Midbrain (tissue), 1 donor: ENCODE data around the gene GADD45B.
A peak's percentile ranks its signal among the peaks of the same experiment; 100 is the strongest.
"Not testable (repeated sequence)": the region's sequence is repeated elsewhere in the genome, so short reads cannot be mapped to it uniquely, and the experiment has no call there.

Source experiments
- DNase-seq: peaks from one replicate; lab custom pipeline; 2025; lab: John Stamatoyannopoulos, UW

The GADD45B gene

DNA sequence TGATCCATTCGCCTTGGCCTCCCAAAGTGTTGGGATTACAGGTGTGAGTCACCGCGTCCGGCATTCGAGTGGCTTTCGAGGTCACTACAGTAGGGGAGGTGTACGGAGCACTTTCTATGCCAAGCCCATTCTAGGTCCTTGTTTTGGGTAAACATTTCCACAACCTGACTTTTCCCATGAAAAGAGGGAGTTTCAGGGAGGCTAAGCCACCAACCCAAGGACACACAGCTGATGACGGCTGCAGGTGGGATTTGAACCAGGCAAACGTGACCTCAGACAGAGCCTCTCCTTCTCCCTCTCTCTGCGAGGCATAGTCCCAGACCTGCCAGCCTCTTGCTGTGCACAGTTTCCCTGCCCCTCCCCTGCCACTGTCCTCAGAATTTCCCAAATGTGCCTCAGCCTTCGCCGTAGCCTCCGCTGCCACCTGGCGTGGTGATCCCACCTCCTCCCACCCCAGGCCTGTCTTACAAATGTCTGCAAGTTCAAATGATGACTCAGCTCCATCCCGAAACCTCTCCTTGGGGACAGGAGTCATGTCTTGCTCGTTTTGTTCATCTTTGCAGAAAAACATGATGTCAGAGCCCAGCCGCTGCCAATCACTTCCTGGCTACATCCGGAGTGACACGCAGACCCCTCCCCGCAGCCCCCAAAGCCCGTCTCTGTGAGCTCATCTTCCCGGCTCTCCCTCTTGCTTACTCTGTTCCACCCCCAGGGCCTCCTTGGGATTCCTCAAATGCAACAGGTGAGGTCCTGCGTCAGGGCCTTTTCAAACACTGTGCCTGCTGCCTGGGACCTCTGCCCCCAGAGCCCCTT is 6.6 kb upstream of the GADD45B start:
- no peak for DNase-seq

DNA sequence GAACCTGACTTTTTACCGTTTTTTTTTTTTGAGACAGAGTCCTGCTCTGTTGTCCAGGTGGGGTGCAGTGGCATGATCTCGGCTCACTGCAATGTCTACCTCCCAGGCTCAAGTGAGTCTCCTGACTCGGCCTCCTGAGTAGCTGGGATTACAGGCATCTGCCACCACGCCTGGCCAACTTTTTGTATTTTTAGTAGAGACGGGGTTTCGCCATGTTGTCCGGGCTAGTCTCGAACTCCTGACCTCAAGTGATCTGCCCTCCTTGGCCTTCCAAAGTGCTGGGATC is 6.1 kb upstream of the GADD45B start:
- DNase-seq: not testable (repeated sequence)

DNA sequence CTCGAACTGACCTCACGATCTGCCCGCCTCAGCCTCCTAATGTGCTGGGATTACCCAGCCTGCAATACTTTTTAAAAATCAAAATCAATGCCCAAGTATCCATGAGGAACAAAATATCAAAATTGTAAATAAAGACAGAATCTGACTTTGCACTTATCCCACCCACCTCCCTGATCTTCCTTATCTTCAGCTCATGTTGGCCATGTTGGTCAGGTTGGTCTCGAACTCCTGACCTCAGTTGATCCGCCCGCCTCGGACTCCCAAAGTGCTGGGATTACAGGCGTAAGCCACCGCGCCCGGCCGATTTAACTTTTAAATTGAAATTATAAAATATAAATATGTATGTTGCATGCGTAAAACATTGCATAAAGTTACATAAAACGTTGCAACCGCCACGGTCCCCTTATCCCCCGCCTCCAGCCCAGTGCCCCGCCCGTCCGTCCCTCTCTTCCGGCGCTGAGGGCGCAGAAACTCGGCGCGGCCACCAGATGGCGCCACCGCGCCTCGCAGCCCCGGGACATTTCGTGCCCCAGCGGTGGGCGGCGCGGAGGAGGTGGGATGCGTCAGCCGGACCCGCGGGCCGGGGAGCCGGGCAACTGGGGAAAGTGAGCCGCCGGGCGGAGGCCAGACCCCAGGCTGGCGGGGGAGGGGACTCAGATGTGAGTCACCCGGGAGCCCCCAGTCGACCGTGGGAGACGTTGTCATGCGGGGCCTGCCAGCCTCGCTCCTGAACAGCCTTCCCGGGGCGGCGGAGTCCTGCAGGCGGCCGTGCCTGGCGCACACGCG is 1.5 kb upstream of the GADD45B start:
- peak; percentile 84 for DNase-seq

DNA sequence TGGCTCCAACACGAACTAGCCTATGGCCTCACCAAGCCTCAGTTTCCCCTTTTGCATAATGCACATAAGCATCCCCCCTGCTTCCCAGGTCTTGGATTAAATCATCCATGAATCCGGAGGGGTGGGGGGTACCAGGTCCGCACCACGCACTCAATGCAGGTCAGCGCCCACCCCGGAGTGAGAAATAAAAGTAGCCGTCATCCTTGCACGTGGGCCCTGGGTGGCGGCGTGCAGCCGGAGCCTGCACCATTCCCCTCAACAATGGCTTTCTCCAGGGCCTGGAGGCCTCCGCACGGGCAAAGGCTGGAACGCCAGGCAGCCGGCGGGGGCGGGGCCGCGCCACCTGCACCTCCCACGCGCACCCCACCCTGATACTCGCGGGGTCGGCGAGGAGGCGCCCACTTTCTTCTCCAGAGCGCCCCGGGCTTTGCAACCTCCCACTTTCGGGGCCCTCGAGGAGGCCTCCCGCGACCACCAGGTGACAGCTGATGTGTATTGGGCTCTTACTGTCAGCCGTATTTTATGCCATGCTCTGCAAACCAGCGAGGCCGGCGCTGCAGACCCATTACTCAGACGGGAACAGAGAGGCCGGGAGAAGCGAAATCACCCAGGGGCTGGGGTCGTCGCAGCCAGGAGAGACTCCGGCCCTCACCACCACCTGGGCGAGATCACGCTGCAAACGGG is 767 bp upstream of the GADD45B start:
- no peak for DNase-seq

DNA sequence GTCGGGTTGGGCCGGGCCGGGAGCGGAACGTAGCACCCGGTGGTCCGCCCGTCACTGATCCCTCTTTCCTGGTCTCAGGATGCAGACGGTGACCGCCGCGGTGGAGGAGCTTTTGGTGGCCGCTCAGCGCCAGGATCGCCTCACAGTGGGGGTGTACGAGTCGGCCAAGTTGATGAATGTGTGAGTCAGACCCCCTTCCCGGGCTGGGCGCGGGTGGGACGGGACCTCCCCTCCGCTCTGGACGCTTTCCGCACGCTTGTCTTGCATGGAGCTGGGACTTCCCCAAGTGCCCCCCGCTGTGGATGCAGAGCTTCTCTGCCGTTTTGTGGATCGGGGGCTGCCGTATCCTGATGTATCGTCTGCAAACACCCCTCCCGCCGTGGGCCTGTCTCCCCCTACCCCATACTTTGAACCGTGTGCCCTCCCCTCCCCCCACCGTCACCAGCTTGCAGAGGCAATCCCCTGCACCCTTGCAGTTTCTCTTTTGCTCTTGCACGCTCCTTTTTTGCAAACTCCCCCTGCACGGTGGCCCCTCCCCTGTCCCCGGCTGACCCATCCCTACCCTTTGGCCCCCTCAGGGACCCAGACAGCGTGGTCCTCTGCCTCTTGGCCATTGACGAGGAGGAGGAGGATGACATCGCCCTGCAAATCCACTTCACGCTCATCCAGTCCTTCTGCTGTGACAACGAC is 669 bp downstream of the GADD45B start:
- DNase-seq: no peak

DNA sequence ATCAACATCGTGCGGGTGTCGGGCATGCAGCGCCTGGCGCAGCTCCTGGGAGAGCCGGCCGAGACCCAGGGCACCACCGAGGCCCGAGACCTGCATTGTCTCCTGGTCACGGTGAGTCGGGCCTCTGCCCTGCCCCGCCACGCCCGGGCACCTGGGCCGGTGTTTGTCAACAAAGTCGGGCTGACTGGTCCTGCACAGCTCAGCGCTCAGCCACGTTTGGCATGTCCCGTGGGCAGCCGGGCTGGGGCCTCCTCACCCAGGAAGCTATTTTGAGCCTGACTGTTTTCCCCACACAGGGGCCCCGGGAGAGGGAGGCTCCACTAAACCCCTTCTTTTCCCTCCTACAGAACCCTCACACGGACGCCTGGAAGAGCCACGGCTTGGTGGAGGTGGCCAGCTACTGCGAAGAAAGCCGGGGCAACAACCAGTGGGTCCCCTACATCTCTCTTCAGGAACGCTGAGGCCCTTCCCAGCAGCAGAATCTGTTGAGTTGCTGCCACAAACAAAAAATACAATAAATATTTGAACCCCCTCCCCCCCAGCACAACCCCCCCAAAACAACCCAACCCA is 1.3 kb downstream of the GADD45B start:
- DNase-seq: peak; percentile 23

DNA sequence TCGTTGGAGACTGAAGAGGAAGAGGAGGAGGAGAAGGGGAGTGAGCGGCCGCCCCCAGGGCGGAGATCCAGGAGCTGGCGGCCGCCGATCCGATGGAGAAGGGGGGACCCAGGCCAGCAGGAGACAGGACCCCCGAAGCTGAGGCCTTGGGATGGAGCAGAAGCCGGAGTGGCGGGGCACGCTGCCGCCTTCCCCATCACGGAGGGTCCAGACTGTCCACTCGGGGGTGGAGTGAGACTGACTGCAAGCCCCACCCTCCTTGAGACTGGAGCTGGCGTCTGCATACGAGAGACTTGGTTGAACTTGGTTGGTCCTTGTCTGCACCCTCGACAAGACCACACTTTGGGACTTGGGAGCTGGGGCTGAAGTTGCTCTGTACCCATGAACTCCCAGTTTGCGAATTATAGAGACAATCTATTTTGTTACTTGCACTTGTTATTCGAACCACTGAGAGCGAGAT is 1.8 kb downstream of the GADD45B start:
- peak; percentile 45 for DNase-seq

DNA sequence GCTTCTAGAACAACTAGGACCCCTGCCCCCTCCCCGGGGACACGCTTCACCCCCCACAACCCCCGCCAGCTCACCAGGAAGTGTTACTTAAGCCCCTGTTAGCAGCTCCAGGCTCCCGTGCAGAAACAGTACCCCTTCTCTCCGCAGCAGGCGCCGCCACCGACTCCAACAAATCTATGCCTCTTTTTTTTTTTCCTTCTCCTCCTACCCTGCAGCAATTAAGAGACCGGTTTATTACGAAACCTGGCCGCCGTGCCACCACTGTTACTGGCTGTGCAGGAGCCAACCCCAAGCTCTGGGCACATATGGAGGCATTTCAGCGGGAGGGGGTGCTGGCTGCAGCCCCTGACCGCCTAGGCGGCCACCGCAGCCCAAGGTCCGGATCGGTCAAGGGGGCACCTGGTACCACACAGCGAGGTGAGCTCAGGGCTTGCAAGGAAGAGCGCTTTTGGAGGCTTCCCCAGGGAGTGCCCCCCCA is 2.4 kb downstream of the GADD45B start:
- DNase-seq: peak; percentile 66

DNA sequence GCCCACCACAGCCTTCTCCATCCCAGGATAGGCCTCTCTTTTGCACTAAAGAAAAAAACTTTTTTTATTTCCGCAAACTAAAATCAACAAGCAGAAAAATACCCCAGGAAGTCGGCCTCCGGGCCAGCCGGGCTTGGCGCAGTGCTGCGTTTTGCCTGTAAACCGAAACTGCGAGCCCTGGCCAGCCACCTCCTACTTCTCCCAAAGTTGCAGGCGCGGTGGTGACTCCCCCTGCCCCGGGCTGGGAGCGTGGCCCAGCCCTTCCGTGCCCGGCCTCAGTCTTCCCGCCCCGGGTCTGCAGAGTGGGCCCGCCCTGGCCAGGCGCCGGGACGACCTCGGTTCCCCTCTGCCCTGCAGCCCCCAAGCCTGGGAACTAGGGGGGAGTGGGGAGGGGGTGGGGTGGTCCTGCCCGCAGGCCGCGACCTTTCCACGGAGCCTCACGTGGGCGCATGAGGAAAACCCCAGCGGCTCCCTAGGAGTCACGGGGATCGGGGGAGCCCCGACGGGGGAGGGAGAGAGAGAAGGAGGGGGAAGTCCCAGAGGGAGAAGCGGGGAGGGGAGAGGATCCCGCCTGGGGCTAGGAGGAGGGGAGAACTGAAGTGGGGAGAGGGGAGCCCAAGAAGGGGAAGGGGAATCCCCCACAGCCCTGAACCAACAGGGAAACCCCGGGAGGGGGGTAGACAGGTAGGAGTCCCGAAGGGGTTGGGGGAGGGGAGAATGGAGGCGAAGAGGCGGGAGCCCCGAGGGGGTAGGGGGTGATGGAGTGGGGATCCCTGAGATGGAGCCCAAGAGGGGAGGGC is 3.0 kb downstream of the GADD45B start:
- DNase-seq: no peak

DNA sequence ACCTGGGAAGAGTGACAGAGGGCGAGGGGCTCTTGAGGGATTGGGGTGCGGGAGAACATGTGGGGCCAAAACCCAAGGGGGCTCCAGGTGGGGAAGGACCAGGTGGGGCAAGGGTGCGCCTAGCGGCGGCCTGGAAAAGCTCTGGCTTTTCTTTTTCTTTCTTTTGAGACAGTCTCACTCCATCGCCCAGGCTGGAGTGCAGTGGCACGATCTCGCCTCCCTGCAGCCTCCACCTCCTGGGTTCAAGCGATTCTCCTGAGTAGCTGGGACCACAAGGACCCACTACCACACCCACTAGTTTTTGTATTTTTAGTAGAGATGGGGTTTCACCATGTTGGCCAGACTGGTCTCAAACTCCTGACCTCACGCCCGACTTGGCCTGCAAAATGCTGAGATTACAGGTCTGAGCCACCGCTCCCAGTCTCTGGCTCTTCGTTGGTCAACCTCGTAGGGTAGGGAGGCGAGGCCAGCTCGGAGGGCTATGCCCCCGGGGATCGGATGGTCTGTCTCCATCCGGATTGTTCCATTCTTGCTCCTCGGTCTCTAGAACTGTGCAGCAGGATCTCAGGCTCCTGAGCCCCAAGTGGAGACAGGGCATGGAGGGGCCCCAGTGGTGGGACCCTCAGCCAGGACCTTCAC is 3.7 kb downstream of the GADD45B start:
- no peak for DNase-seq

DNA sequence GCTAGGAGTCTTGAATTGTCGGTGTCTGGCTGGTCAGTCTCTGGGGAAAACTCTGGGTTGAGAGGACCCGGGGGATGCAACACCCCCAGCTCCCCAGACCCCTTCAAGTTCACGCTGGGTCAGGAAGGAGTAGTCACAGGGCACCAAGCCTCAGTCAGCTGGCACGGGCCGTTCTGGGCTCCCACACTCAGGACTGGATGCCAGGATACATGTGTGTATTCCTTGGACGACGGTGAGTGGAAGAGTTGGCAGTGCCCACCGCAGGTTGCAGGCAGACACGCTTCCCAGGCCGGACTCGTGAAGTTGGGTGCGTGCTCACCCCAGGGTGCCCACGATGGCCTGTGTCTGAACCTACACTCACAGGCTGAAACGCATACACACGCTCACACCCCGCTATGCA is 5.5 kb downstream of the GADD45B start:
- DNase-seq: no peak

DNA sequence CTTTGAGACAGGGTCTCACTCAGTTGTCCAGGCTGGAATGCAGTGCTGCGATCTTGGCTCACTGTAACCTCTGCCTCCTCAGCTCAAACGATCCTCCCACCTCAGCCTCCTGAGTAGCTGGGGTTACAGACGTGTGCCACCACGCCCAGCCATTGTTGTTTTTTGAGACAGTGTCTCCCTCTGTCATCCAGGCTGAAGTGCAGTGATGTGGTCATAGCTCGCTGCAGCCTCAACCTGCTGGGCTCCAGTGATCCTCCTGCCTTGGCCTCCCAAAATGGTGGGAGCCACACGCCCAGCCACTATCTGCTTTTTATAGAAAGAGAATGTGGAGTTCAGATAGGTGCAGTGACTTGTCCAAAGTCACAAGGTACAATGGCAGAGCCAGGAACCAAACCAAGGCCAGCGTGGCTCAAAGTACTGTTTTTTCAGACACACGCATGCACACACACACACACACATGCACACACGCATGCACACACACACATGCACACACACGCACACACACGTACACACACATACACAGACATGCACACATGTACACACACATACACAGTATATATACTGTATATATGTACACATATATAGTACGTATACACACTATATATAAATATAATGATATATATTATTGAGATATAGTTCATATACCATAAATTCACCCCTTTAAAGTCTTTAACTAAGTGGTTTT is 6.6 kb downstream of the GADD45B start:
- DNase-seq: no peak

DNA sequence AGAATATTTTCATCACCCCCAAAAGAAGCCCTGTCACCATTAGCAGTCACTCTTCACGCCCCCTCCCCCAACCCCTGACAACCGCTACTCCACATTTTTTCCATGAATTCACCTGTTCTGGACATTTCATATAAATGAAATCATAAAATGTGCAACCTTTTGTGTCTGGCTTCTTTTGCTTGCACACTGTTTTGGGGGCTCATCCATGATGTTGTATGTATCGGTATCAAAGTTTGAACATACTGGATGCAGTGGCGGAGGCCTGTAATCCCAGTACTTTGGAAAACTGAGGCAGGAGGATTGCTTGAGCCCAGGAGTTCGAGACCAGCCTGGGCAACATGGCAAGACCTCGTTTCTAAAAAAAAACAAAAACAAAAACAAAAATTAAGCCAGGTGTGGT is 7.2 kb downstream of the GADD45B start:
- no peak for DNase-seq

DNA sequence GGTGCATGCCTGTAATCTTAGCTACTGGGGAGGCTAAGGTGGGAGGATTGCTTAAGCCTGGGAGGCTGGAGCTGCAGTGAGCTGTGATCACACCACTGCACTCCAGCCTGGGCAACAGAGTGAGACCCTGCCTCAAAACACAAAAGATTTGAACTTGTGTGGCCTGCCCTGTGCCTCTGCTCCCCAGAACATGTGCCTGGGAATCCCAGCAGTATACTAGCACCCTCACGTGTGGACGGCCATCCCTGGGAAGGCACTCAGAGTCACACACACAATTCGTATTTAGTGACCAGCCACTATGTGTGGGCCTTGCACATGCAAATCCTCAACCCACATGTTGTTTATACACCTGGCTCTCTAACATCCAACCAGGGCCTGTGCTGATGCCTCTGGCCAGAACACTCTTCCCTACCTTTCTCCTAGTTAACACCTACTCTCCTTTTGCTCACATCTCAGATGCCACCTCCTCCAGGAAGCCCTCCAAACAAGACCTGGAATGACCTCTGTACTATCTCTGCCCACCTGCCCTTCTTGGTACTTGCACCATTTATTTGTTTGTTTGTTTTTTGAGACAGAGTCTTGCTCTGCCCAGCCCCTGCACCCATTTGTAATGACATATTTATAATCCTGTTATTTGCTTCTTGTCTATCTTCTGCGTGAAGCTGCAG is 7.7 kb downstream of the GADD45B start:
- DNase-seq: no peak

DNA sequence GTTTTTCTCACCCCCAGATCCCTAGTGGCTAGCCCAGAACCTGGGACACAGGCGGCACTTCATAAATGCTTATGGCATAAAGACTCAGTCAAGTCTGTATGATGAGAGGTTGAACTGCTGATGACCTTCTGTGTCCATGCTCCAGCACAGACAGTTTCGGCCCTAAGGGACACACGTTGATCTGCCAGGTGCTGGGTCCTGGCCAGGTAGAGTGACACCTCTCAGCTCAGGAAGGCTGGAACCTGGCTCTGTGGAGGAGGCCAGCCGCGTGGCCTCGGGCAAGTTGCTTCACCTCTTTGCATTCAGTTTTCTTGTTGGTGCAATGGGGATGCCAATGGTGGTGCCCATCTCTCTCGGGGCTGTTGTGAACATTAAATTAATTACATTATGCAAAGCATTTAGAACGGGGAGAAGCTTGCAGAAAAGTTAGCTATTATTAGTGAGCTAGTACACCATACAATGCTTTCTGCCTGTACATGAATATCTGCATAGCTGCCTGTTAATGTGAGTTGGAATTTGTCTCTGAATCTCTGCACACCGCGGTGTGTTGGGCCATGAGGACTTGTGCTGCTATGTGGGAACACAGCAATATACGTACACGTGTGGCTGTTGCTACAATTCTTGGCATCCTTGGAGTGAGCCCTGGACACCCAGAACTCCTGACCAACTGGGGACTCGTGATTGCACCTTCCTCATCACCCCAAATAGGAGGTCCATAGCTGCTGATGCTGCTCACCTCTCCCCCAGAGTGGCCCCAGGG is 8.4 kb downstream of the GADD45B start:
- no peak for DNase-seq

DNA sequence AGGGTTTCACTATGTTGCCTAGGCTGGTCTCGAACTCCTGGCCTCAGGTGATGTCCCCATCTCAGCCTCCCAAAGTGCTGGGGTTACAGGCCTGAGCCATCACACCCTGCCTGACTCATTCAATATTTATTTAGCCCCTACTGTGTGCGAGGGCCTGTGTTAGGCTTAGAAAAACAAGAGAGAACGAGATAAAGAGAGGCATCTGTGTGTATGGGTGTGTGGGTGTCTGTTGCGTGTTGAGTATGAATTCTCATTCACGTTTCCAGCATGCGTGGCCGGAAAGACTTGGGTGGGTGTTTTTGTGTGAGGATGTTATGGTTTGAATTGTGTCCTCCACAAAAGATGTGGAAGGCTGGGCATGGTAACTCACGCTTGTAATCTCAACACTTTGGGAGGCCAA is 9.5 kb downstream of the GADD45B start:
- no peak for DNase-seq

DNA sequence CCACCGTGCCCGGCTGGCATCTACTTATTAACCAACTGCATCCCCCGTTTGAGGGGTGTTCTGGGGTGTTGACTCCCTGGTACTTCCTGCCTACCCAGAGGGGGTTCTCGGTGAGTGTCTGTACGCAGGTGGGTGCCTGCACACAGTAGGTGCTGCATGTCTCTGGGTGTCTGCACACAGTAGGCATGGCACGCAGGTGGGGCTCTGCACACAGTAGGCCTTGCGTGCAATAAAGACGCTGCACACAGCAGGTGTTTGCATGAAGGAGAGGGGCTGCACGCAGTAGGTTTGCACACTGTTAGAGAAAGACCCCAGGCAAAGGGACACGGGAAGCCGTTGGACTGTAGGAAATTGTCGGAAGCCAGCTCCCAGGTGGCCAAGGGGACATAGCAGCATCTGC is 11.2 kb downstream of the GADD45B start:
- DNase-seq: no peak

DNA sequence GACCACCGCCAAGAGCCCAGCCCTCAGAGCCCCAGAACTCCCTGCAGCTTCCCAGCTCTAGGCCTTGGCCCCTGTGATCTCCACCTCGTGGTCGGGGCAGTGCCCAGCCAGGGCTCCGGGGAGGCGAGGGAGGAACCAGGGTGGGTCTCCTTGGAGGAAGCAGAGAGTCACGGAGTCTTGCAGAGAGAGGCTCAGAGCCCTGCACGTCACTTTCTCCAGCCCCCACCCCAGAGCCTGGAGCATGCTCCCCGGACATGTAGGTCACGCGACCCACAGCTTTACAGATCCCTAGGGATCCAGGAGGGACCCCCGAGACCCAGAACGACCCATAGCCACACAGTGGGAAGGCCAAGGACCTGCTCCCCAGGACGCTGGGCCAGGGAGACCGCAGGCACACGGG is 11.9 kb downstream of the GADD45B start:
- no peak for DNase-seq
